ENCODE data around the gene TSTD1. TPM values are rescaled to one million over a fixed set of nuclear protein-coding genes. Genes with fewer than 3 reads are reported as not detected.
"Not testable (repeated sequence)": the region's sequence is repeated elsewhere in the genome, so short reads cannot be mapped to it uniquely, and the experiment has no call there.

Gene TSTD1
- polyA plus RNA-seq, 1 experiment, result 0.26 TPM

DNA sequence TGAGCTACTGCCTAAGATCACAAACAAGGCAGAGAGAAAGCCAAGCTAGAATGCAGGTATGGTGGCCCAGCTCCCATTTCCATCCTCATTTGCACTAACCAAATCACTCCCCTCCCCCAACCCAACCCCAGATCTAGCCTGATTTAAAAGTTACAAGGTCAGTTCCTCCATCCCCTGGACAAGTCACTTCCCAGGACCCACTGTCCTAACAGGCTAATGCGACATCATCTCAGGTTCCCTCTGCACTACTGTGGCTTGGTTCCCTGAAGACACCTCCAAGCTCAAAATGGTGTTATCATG lies 20.2 kb downstream of the TSTD1 start:
- no peak overlapping the region for H3K4me3 ChIP-seq (ENCODE audit: low read depth, low read length)
- POLR2A ChIA-PET, result no interaction called here
- TF ChIP-seq, protein P1, sequence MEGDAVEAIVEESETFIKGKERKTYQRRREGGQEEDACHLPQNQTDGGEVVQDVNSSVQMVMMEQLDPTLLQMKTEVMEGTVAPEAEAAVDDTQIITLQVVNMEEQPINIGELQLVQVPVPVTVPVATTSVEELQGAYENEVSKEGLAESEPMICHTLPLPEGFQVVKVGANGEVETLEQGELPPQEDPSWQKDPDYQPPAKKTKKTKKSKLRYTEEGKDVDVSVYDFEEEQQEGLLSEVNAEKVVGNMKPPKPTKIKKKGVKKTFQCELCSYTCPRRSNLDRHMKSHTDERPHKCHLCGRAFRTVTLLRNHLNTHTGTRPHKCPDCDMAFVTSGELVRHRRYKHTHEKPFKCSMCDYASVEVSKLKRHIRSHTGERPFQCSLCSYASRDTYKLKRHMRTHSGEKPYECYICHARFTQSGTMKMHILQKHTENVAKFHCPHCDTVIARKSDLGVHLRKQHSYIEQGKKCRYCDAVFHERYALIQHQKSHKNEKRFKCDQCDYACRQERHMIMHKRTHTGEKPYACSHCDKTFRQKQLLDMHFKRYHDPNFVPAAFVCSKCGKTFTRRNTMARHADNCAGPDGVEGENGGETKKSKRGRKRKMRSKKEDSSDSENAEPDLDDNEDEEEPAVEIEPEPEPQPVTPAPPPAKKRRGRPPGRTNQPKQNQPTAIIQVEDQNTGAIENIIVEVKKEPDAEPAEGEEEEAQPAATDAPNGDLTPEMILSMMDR (IDR thresholded peaks at IDR 0.05; ENCODE audit: insufficient read depth, low read depth, low read length), result no peak
- H3K36me3 ChIP-seq (ENCODE audit: control insufficient read depth, insufficient read depth, low read length), result no peaks in the 10 kb centered on the region
- peaks cover 21% of the 10 kb centered on the region for H3K27me3 ChIP-seq (ENCODE audit: control insufficient read depth, insufficient read depth, low read length)
- CTCF ChIA-PET, result interaction anchor here (1.0 to 1.4 kb wide), 3 partner anchors 11 to 23 kb away, joined by 3 to 4 read pairs (median 3); no protein-coding TSS in a partner anchor
- DNase-seq (ENCODE audit: low read depth), result no peak

DNA sequence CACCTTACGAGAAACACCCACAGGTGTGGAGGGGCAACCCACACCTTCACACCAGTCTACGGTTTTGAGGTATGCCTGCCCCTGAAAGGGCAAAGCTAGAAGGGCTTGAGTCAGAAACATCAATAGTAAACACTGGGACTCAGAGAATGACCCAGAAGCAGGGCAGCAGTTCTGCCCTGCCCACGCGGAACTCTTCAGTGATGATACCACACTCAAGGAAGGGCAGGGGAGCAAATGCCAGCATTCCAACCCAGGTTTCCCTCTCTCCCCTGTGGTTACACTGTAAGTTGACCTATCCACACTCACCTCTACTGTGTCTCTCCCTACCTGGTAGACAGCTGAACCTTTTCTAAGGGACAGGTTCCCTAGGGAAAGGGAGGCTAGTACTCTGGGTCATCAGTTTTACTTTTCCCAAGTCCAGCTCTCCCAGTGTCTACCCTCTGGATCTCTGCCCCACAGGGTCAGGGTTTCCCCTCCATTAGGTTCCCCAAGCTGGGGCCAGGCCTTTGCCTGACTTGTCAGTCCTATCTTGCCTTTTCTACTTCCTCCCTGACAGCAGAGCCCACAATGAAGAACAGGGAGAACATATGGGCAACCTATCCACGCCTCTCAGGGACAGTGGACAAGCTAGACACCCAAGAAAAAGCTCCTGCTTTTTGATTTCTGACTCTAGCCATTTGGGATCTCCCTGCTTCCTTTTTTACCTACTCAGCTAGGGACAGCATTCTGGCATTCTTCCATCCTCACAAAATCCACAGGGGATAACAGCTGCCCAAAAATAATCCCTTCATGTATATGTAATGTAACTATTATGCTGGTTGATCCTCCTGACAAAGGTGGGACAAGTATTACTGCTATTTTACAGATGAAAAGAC lies 20.8 kb downstream of the TSTD1 start:
- no peak overlapping the region for H3K4me3 ChIP-seq (ENCODE audit: low read depth, low read length)
- no peak for DNase-seq (ENCODE audit: low read depth)
- H3K36me3 ChIP-seq (ENCODE audit: control insufficient read depth, insufficient read depth, low read length), result no peaks in the 10 kb centered on the region
- H3K27me3 ChIP-seq (ENCODE audit: control insufficient read depth, insufficient read depth, low read length), result peaks cover 21% of the 10 kb centered on the region
- TF ChIP-seq, protein P1 (IDR thresholded peaks at IDR 0.05; ENCODE audit: insufficient read depth, low read depth, low read length), result no peak
- CTCF ChIA-PET, result interaction anchor here (1.0 to 1.4 kb wide), 3 partner anchors 10 to 24 kb away, joined by 3 to 4 read pairs (median 3); no protein-coding TSS in a partner anchor
- POLR2A ChIA-PET, result no interaction called here

DNA sequence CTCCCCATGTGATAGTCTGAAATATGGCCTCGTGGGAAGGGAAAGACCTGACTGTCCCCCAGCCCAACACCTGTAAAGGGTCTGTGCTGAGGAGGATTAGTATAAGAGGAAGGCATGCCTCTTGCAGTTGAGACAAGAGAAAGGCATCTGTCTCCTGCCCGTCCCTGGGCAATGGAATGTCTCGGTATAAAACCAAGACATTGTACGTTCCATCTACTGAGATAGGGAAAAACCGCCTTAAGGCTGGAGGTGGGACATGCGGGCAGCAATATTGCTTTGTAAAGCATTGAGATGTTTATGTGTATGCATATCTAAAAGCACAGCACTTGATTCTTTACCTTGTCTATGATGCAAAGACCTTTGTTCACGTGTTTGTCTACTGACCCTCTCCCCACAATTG lies 21.6 kb downstream of the TSTD1 start:
- H3K36me3 ChIP-seq (ENCODE audit: control insufficient read depth, insufficient read depth, low read length); POLR2A ChIA-PET; H3K4me3 ChIP-seq (ENCODE audit: low read depth, low read length); CTCF ChIA-PET; DNase-seq (ENCODE audit: low read depth): not testable (repeated sequence)
- peaks cover 21% of the 10 kb centered on the region for H3K27me3 ChIP-seq (ENCODE audit: control insufficient read depth, insufficient read depth, low read length)

DNA sequence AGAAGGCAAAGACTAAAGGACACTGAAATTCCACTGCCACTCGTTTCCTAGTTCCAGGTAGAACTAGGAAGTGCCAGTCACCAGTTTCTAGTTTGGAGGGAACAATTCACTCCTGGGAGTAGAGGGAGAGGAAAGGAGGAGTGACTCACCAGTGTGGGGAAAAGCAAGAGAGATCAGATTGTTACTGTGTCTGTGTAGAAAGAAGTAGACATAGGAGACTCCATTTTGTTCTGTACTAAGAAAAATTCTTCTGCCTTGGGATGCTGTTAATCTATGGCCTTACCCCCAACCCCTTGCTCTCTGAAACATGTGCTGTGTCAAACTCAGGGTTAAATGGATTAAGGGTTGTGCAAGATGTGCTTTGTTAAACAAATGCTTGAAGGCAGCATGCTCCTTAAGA lies 22.1 kb downstream of the TSTD1 start:
- H3K27me3 ChIP-seq (ENCODE audit: control insufficient read depth, insufficient read depth, low read length), result peaks cover 21% of the 10 kb centered on the region
- H3K4me3 ChIP-seq (ENCODE audit: low read depth, low read length); CTCF ChIA-PET; H3K36me3 ChIP-seq (ENCODE audit: control insufficient read depth, insufficient read depth, low read length); DNase-seq (ENCODE audit: low read depth); POLR2A ChIA-PET: not testable (repeated sequence)

DNA sequence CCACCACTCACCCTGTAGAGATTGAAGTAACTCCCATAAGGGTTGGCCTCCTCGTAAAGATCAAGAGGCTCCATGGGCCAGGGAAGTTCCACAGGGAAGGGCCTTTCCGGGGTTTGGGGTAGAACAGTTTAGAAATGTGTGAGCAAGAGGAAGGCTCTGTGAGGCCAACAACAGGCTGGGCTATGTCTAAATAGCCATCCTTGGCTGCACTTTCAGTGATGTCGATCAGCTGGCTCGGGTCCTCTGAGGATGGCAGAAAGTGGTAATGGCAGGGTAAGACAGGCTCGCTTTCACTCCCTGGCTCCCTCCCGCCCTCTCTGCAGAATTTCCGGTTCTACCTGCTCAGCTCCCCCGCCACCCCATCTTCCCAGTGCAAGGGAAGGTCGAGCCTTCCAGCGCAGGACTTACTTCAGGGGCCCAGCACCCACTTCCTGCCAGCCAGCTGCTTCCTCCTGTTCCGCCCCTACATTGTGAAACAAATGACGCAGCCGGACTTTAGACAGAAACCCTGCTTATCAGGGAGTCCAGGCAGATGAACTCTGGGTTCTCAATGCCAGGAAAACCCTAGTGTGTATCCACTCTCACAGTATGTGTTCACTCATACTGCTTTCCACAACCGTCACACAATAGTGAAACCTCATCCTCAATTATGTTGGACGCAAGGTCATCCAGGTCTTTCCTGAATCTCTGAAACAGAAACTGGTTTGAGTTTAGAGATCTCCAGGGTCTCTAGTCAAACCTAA lies 25.1 kb downstream of the TSTD1 start:
- no peak for DNase-seq (ENCODE audit: low read depth)
- H3K4me3 ChIP-seq (ENCODE audit: low read depth, low read length), result no peak overlapping the region
- H3K36me3 ChIP-seq (ENCODE audit: control insufficient read depth, insufficient read depth, low read length), result no peaks in the 10 kb centered on the region
- H3K27me3 ChIP-seq (ENCODE audit: control insufficient read depth, insufficient read depth, low read length), result peaks cover 5% of the 10 kb centered on the region
- TF ChIP-seq, protein P1 (IDR thresholded peaks at IDR 0.05; ENCODE audit: insufficient read depth, low read depth, low read length), result no peak
- ChIA-PET CTCF (interaction anchor here (0.8 to 1.8 kb wide), 2 partner anchors 12 to 17 kb away, joined by 3 to 6 read pairs; no protein-coding TSS in a partner anchor), POLR2A (interaction anchor here (0.6 kb wide), 2 partner anchors 125 to 373 kb away, joined by 3 read pairs; no protein-coding TSS in a partner anchor)

DNA sequence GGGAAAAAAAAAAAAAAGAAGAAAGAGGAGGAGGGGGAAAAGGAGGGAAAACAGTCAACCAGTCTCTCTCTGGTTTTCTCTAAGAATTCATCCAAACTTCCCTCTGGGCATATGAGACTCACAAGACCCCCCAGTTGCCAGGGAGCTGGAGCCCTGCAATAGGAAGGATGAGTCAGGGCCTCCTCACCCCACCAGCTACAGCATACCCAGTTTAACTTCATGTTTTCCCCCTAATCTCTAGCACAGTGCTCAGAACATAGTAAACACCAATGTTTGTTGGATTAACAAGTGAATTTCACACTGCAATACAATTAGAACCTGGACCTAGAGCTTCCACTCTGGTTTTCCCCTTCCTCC lies 25.7 kb downstream of the TSTD1 start:
- Histone ChIP-seq H3K27me3 (ENCODE audit: control insufficient read depth, insufficient read depth, low read length) (peaks cover under 1% of the 10 kb centered on the region; the same call in 1 of the 2 replicates), H3K36me3 (ENCODE audit: control insufficient read depth, insufficient read depth, low read length) (no peaks in the 10 kb centered on the region), H3K4me3 (ENCODE audit: low read depth, low read length) (no peak overlapping the region)
- no peak for DNase-seq (ENCODE audit: low read depth)
- POLR2A ChIA-PET, result interaction anchor here (0.6 kb wide), 2 partner anchors 125 to 374 kb away, joined by 3 read pairs; no protein-coding TSS in a partner anchor
- TF ChIP-seq, protein P1 (IDR thresholded peaks at IDR 0.05; ENCODE audit: insufficient read depth, low read depth, low read length), result no peak
- CTCF ChIA-PET, result interaction anchor here (0.8 to 1.8 kb wide), 2 partner anchors 12 to 16 kb away, joined by 3 to 6 read pairs; no protein-coding TSS in a partner anchor

Measured in BJ (cell line).